Measurements from ENCODE around the gene DPEP2. TPM values are rescaled to one million over a fixed set of nuclear protein-coding genes. Genes with fewer than 3 reads are reported as not detected.
"Not testable (repeated sequence)": the region's sequence is repeated elsewhere in the genome, so short reads cannot be mapped to it uniquely, and the experiment has no call there.

The DPEP2 gene
- total RNA-seq, 1 donor from 2014 or later: not detected

DNA sequence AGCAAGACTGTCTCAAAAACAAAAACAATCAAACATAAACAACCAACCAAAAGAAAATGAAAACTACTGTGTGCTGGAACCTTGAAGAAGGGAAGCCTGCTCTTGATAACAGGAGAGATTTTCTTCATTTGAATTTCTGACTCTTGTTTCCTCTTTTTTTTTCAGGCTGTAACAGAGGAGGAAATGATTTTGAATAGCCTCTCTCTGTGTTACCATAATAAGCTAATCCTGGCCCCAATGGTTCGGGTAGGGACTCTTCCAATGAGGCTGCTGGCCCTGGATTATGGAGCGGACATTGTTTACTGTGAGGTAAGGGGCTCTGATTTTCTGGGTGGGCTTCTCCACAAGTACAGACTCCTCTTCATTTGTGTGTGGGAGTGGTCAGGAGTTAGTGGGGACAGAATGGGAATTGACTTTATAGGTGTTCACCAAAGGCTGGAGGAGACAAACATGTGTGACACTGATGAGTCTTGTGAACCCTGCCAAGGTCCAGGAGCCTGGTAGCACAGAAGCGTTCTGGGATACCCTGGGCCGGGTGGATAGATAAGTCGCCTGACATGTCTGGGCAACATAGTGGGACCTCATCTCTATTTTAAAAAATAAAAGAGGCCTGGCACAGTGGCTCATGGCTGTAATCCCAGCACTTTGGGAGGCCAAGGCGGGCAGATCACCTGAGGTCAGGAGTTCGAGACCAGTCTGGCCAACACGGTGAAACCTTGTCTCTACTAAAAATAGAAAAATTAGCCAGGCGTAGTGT, 38.7 kb upstream of the DPEP2 start:
- TF ChIP-seq, protein P1, sequence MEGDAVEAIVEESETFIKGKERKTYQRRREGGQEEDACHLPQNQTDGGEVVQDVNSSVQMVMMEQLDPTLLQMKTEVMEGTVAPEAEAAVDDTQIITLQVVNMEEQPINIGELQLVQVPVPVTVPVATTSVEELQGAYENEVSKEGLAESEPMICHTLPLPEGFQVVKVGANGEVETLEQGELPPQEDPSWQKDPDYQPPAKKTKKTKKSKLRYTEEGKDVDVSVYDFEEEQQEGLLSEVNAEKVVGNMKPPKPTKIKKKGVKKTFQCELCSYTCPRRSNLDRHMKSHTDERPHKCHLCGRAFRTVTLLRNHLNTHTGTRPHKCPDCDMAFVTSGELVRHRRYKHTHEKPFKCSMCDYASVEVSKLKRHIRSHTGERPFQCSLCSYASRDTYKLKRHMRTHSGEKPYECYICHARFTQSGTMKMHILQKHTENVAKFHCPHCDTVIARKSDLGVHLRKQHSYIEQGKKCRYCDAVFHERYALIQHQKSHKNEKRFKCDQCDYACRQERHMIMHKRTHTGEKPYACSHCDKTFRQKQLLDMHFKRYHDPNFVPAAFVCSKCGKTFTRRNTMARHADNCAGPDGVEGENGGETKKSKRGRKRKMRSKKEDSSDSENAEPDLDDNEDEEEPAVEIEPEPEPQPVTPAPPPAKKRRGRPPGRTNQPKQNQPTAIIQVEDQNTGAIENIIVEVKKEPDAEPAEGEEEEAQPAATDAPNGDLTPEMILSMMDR (IDR thresholded peaks at IDR 0.05; ENCODE audit: unreplicated experiment): no peak
- no peak overlapping the region for H3K27ac Mint-ChIP-seq

DNA sequence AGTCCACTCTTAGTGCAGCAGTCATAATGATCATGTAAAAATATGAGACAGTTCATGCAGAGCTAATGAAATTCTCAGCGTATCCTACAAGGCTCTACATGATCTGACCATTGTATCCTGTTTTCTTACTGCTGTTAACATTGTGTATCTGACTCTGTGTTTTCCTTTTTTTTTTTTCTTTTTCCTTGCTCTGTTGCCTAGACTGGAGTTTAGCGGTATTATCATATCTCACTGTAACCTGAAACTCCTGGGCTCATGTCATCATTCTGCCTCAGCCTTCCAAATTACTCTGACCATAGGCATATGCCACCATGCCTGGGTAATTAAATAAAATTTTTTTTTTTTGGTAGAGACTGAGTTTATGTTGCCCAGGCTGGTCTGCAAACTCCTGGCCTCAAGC, 35.9 kb upstream of the DPEP2 start:
- Mint-ChIP-seq H3K27ac (no peak overlapping the region), H3K9me3 (no peaks in the 10 kb centered on the region), H3K36me3 (peaks cover 11% of the 10 kb centered on the region), H3K4me1 (no peaks in the 10 kb centered on the region), H3K4me3 (no peak overlapping the region), H3K27me3 (ENCODE audit: low read depth) (no peaks in the 10 kb centered on the region)
- TF ChIP-seq, protein P1 (IDR thresholded peaks at IDR 0.05; ENCODE audit: unreplicated experiment): no peak
- DNase-seq (ENCODE audit: low spot score in 2 of 2, unreplicated experiment in 2 of 2): no peak

More for the DNA sequence above, 38.7 kb upstream of the DPEP2 start:
- Mint-ChIP-seq H3K4me1 (no peaks in the 10 kb centered on the region), H3K4me3 (no peak overlapping the region), H3K36me3 (peaks cover 18% of the 10 kb centered on the region), H3K9me3 (no peaks in the 10 kb centered on the region), H3K27me3 (ENCODE audit: low read depth) (no peaks in the 10 kb centered on the region)
- no peak for DNase-seq (ENCODE audit: low spot score in 2 of 2, unreplicated experiment in 2 of 2)

DNA sequence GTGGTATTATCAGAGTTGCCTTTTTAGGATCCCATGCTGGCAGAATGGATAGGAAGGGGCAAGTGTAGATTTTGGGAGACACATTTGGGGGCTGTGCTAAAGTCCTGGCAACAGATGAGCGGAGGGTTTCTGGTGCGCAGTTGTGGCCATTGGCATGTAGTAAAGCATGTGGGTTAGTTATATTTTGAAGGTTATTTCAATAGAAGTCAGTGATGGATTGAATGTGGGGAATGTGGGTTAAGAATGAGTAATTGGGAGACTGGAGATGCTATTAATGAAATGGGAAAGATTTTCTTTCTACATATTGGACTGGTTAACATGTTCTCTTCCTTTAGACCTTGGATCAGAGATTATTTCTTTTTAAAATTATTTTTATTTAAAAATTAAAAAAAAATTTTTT, 33.8 kb upstream of the DPEP2 start:
- no peaks in the 10 kb centered on the region for H3K27me3 Mint-ChIP-seq (ENCODE audit: low read depth)
- peaks cover 6% of the 10 kb centered on the region for H3K36me3 Mint-ChIP-seq
- H3K4me3 Mint-ChIP-seq: no peak overlapping the region
- H3K27ac Mint-ChIP-seq: no peak overlapping the region
- DNase-seq (ENCODE audit: low spot score in 2 of 2, unreplicated experiment in 2 of 2): no peak
- H3K4me1 Mint-ChIP-seq: no peaks in the 10 kb centered on the region
- TF ChIP-seq, protein P1 (IDR thresholded peaks at IDR 0.05; ENCODE audit: unreplicated experiment): no peak
- H3K9me3 Mint-ChIP-seq: no peaks in the 10 kb centered on the region

DNA sequence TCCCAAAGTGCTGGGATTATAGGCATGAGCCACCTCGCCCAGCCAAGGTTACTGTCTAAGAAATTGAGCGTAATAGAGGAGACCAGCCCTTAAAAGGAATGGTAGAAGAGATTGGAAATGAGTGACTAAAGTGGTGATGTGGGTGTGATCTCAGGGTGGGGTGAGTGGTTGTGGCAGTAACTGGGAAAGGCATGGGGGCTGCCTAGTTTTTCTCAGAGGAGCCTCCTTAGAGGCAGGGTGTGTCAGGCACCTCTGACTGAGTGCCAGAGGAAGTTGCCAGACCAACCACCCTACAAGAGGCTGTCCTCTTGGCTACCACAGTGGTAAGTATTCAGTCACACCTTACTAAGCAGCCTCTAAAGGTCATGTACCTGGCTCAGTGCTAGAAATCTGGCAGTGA, 32.7 kb upstream of the DPEP2 start:
- Mint-ChIP-seq H3K27me3 (ENCODE audit: low read depth) (no peaks in the 10 kb centered on the region), H3K36me3 (peaks cover 10% of the 10 kb centered on the region), H3K4me1 (no peaks in the 10 kb centered on the region), H3K4me3 (no peak overlapping the region), H3K9me3 (no peaks in the 10 kb centered on the region), H3K27ac (no peak overlapping the region)
- TF ChIP-seq, protein P1 (IDR thresholded peaks at IDR 0.05; ENCODE audit: unreplicated experiment): no peak
- no peak for DNase-seq (ENCODE audit: low spot score in 2 of 2, unreplicated experiment in 2 of 2)

DNA sequence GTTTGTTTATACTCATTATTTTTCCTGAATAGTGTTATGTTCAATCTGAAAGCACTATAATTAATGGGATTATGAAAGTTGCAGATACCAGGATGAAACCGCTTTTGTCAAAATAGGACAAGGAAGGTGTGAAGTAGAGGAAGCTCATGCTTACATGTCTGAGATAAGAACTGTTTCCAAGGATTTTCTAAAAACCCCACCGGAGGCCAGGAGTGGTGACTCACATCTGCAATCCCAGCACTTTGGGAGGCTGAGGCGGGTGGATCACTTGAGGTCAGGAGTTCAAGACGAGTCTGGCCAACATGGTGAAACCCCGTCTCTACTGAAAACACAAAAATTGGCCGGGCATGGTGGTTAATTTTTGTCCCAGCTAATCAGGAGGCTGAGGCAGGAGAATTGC, 30.8 kb upstream of the DPEP2 start:
- H3K27me3 Mint-ChIP-seq (ENCODE audit: low read depth); H3K9me3 Mint-ChIP-seq; H3K4me1 Mint-ChIP-seq; H3K4me3 Mint-ChIP-seq; DNase-seq (ENCODE audit: low spot score in 2 of 2, unreplicated experiment in 2 of 2); H3K27ac Mint-ChIP-seq: not testable (repeated sequence)
- peaks cover 12% of the 10 kb centered on the region for H3K36me3 Mint-ChIP-seq

DNA sequence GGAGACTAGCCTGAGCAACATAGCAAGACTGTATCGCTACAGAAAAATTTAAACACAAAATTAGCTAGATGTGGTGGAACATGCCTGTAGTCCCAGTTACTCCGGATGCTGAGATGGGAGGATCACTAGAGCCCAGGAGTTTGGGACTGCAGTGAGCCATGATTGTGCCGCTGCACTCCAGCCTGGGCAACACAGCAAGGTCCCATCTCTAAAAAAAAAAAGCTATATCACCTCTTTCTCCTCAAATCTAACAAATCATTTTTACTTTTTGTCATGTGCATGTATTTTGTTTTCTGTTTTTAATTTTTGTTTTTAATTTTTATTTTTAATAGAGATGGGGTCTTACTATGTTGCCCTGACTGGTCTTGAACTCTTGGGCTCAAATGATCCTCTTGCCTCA, 29.7 kb upstream of the DPEP2 start:
- no peak for DNase-seq (ENCODE audit: low spot score in 2 of 2, unreplicated experiment in 2 of 2)
- Mint-ChIP-seq H3K27ac (no peak overlapping the region), H3K4me1 (no peaks in the 10 kb centered on the region), H3K4me3 (no peak overlapping the region), H3K27me3 (ENCODE audit: low read depth) (no peaks in the 10 kb centered on the region), H3K36me3 (peaks cover 12% of the 10 kb centered on the region), H3K9me3 (no peaks in the 10 kb centered on the region)
- TF ChIP-seq, protein P1 (IDR thresholded peaks at IDR 0.05; ENCODE audit: unreplicated experiment): no peak
